ENCODE data around the gene ATXN7. TPM values are rescaled to one million over a fixed set of nuclear protein-coding genes. Genes with fewer than 3 reads are reported as not detected.

ATXN7 gene
- total and polyA plus RNA-seq, 10 of the 15 experiments (the other 5 are each of a cell fraction or from before 2014, with no cell fraction given), result 0.83 to 24.6 (median 8.5) TPM

DNA sequence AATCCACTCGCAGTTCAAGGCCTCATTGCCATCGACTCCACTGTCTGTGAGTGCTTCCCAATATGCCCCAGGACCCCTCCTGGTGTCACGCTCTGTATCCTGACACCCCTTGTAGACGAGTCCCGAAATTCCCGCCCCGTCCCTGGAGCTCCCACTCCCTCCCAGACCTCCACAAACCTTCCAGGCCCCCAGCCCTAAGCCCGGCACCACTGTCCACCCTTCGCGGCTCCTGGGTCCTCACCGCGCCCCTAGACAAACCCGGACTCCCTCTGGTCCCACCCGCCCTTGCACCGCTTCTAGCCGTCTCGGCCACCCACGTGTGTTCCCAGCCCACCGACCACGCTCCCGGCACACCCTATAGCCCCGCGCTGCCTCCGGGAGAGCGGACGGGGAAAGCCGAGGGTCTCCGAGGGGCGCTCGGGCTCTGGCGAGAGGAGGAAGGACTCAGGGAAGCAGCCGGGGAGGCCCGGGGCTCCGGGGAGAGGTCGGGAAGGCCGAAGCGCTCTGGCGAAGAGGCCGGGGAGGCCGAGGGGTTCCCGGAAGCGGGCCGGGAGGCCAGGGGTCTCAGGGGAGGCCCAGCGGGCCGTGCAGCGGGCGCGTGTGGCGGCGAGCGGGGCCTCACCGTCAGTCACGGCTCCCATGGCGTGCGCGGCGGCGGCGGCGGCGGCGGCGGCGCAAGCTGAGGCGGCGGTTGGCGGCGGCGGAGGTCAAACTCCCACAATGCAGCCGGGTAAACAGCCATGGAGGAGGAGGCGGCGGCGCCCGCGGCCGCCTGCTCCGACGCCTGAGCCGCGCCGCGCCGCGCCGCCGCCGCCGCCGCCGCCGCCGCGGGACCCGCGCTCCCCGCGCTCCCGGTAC, at the start of gene ATXN7, which contains the start of gene THOC7 (continued):
- peak; percentile 72 for TF ChIP-seq LARP7 (IDR thresholded peaks at IDR 0.05)
- peak; percentile 74 for TF ChIP-seq DPF2 (IDR thresholded peaks at IDR 0.05)
- TF ChIP-seq POLR2A (IDR thresholded peaks at IDR 0.05; ENCODE audit: low read depth, low read length), result peak; percentile 81
- no peak for TF ChIP-seq TCF12 (IDR thresholded peaks at IDR 0.05; ENCODE audit: low read depth, low read length)
- TF ChIP-seq IKZF1 (conservative IDR thresholded peaks at IDR 0.05), result peak; percentile 83
- TF ChIP-seq MAX (IDR thresholded peaks at IDR 0.05; ENCODE audit: low read depth, low read length), result peak; percentile 41
- TF ChIP-seq RB1 (IDR thresholded peaks at IDR 0.05; ENCODE audit: borderline replicate concordance), result peak; percentile 87
- TF ChIP-seq NFXL1 (IDR thresholded peaks at IDR 0.05; ENCODE audit: borderline replicate concordance), result peak; percentile 75
- TF ChIP-seq YBX1 (IDR thresholded peaks at IDR 0.05), result no peak
- TF ChIP-seq FOXK2 (IDR thresholded peaks at IDR 0.05), result no peak

DNA sequence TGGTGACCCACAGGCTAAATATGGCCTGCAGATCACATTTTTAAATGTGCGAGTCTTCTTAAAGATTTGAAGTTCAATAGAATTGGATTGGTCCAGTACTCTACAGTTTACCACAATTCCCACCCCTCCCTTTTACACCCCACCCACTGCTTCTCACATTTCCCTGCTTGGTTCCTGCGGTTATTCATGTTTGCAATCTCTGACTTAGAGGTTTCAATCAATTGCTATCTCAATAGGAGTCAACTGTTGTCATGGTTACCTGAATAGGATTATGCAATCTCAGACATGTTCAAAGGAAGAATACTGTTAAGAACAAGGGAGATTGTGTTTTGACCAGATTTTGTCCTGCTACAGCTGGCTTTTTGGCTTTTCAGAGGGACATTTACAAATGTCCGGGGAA, 49.4 kb upstream of the ATXN7 start:
- TF ChIP-seq SIX5 (IDR thresholded peaks at IDR 0.05; ENCODE audit: low read depth, low read length, severe bottlenecking) (no peak), STAT1 (conservative IDR thresholded peaks at IDR 0.05) (no peak), EZH2 (IDR thresholded peaks at IDR 0.05; ENCODE audit: borderline replicate concordance, control insufficient read depth, low read depth, low read length) (no peak), BMI1 (IDR thresholded peaks at IDR 0.05; ENCODE audit: borderline replicate concordance) (peak; percentile 52; the same call in 1 of the 2 replicates), NR2C2 (IDR thresholded peaks at IDR 0.05; ENCODE audit: borderline replicate concordance, control insufficient read depth, insufficient read length, low read depth) (no peak), CREB1 (IDR thresholded peaks at IDR 0.05; ENCODE audit: low read depth) (no peak), EED (IDR thresholded peaks at IDR 0.05; ENCODE audit: low read depth) (no peak), RAD51 (IDR thresholded peaks at IDR 0.05) (no peak)
- whole genome bisulfite sequencing (ENCODE audit: insufficient coverage, insufficient replicate concordance, low lambda C conversion rate, missing lambda C conversion rate), result 100% methylated on average over 3 of the region's 3 CpGs
- no peaks in the 10 kb centered on the region for H3K27me3 ChIP-seq (replicated peaks in 1 of 2; ENCODE audit: control insufficient read depth in 2 of 2, insufficient read depth in 2 of 2, low read length in 1 of 2)
- H4K20me1 ChIP-seq (ENCODE audit: control insufficient read depth, insufficient read depth), result no peaks in the 10 kb centered on the region
- no peak for FAIRE-seq
- no peak overlapping the region for H3K4me3 ChIP-seq
- H3K27ac ChIP-seq (ENCODE audit: control insufficient read depth, insufficient read depth), result no peak overlapping the region
- intact Hi-C loops (cut with micrococcal nuclease; ENCODE audit: unreplicated experiment) (loop anchor here (10.0 kb wide), 1 partner anchor 139 kb away; no protein-coding TSS in a partner anchor), in situ Hi-C loops (cut with MboI) (loop anchor here (25.0 kb wide), 1 partner anchor 1202 kb away; no protein-coding TSS in a partner anchor)
- SMC1A ChIA-PET (ENCODE audit: uncharacterized antibody, unreplicated experiment), result interaction anchor here (1.9 kb wide), 1 partner anchor 465 kb away, joined by 6 read pairs; no protein-coding TSS in a partner anchor
- no peaks in the 10 kb centered on the region for H3K9me3 ChIP-seq (replicated peaks; ENCODE audit: control insufficient read depth, insufficient read depth, low read length)
- DNase-seq (ENCODE audit: low read depth, low spot score), result no peak
- RAD21 ChIA-PET (ENCODE audit: unreplicated experiment), result no interaction called here
- no peak overlapping the region for H2AFZ ChIP-seq (ENCODE audit: control insufficient read depth, low read depth, low read length)
- CTCF ChIA-PET, result interaction anchor here (1.3 to 2.5 kb wide), 2 partner anchors 180 to 464 kb away, joined by 3 to 12 read pairs; no protein-coding TSS in a partner anchor
- no TSS peak for BruUV-seq (replicated peaks)
- H3K4me1 ChIP-seq (ENCODE audit: control insufficient read depth, insufficient read depth, low read length), result no peaks in the 10 kb centered on the region
- no peak overlapping the region for H3K4me2 ChIP-seq (ENCODE audit: control insufficient read depth, insufficient read depth)
- H3K9ac ChIP-seq (ENCODE audit: control insufficient read depth, insufficient read depth, low read length), result no peak overlapping the region
- no peak for ATAC-seq
- POLR2A ChIA-PET, result no interaction called here
- H3K79me2 ChIP-seq (ENCODE audit: control insufficient read depth, insufficient read depth, low read length), result no peaks in the 10 kb centered on the region
- H3K36me3 ChIP-seq (ENCODE audit: control insufficient read depth in 2 of 2, insufficient read depth in 2 of 2, low read length in 1 of 2), result no peaks in the 10 kb centered on the region

Data from GM12878 (cell line).